ENCODE measurements around the gene LEF1. TPM values are rescaled to one million over a fixed set of nuclear protein-coding genes. Genes with fewer than 3 reads are reported as not detected.
"Not testable (repeated sequence)": the region's sequence is repeated elsewhere in the genome, so short reads cannot be mapped to it uniquely, and the experiment has no call there.

The LEF1 gene
- total RNA-seq, 2 experiments from 2014 or later: 67.4 to 68.2 TPM

- no peak overlapping the region for H3K27ac Mint-ChIP-seq
- no peak for DNase-seq
- ChIA-PET CTCF (interaction anchor here (0.6 to 1.2 kb wide), 3 partner anchors 14 to 178 kb away, joined by 3 to 7 read pairs (median 3); no protein-coding TSS in a partner anchor), POLR2A (interaction anchor here (0.9 kb wide), 1 partner anchor 30 kb away, joined by 3 read pairs; no protein-coding TSS in a partner anchor)
- peaks cover 7% of the 10 kb centered on the region for H3K36me3 Mint-ChIP-seq (ENCODE audit: low read depth)
- H3K4me3 Mint-ChIP-seq: no peak overlapping the region
- H3K27me3 Mint-ChIP-seq: no peaks in the 10 kb centered on the region
- H3K4me1 Mint-ChIP-seq: peaks cover 3% of the 10 kb centered on the region
- H3K9me3 Mint-ChIP-seq: no peaks in the 10 kb centered on the region
Observed at GRCh38 chr4:108060164-108060563, 108.6 kb downstream of the LEF1 start.

- Mint-ChIP-seq H3K27ac (no peak overlapping the region), H3K36me3 (ENCODE audit: low read depth) (peaks cover 11% of the 10 kb centered on the region), H3K9me3 (no peaks in the 10 kb centered on the region)
Observed at GRCh38 chr4:108058685-108059440, 109.9 kb downstream of the LEF1 start.

DNA sequence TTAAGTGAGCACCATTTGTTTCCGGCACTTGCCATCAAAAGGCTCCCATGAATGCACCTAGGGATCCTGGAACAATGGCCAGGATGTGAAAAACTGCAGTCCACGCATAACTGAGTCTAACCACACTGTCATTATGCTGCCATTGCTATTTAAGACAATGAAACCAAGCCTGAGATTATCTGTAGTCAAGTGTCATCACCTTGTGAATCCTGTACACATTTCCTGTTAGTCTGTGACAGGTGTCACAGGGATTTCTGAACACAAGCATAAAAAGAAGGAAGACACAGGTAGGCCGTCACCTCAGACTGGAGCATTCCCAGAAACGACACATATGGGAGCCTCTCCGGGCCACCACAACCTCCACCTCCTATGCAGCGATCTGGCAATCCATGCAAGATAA is 112.3 kb downstream of the LEF1 start:
- no peak overlapping the region for H3K4me3 Mint-ChIP-seq
- H3K36me3 Mint-ChIP-seq (ENCODE audit: low read depth): peaks cover 20% of the 10 kb centered on the region
- ChIA-PET POLR2A (interaction anchor here (1.3 kb wide), 1 partner anchor 64 kb away, joined by 3 read pairs; no protein-coding TSS in a partner anchor), CTCF (interaction anchor here (1.6 to 1.7 kb wide), 2 partner anchors 8 to 37 kb away, joined by 4 to 5 read pairs; no protein-coding TSS in a partner anchor)
- no peak overlapping the region for H3K27ac Mint-ChIP-seq
- no peak for DNase-seq
- H3K9me3 Mint-ChIP-seq: no peaks in the 10 kb centered on the region
- H3K4me1 Mint-ChIP-seq: peaks cover 15% of the 10 kb centered on the region
- H3K27me3 Mint-ChIP-seq: no peaks in the 10 kb centered on the region

More at GRCh38 chr4:108058685-108059440, 109.9 kb downstream of the LEF1 start:
- Mint-ChIP-seq H3K4me1 (peaks cover 2% of the 10 kb centered on the region), H3K27me3 (no peaks in the 10 kb centered on the region), H3K4me3 (no peak overlapping the region)
- DNase-seq: no peak
- POLR2A ChIA-PET: interaction anchor here (0.9 kb wide), 1 partner anchor 29 kb away, joined by 3 read pairs; no protein-coding TSS in a partner anchor
- CTCF ChIA-PET: interaction anchor here (0.6 to 1.4 kb wide), 2 partner anchors 114 to 514 kb away, joined by 3 to 7 read pairs; no protein-coding TSS in a partner anchor

DNA sequence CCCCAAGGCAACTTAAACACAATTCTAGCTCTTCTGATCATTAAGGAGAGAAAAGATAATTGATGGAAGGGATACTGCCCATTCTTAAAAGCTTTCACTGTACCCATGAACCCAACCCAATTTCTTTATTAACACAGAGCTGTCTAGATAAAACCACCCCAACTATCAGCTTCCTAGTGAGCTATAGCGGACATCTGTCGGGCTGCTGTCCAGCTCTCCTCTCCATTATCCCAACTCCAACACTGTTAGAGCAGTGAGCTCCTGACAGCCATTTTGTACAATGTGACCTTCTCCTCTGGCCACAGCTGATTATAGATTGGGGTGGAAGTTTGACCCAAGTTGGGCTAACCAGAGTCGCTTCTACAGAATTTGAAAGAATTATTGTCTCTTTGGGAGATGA is 112.9 kb downstream of the LEF1 start:
- ChIA-PET CTCF (interaction anchor here (1.3 to 1.7 kb wide), 2 partner anchors 25 to 37 kb away, joined by 3 to 5 read pairs; no protein-coding TSS in a partner anchor), POLR2A (interaction anchor here (0.5 to 1.3 kb wide), 2 partner anchors 64 to 1081 kb away, joined by 3 read pairs; no protein-coding TSS in a partner anchor)
- peaks cover 17% of the 10 kb centered on the region for H3K4me1 Mint-ChIP-seq
- H3K4me3 Mint-ChIP-seq: no peak overlapping the region
- no peaks in the 10 kb centered on the region for H3K27me3 Mint-ChIP-seq
- no peak for DNase-seq
- no peak overlapping the region for H3K27ac Mint-ChIP-seq
- H3K36me3 Mint-ChIP-seq (ENCODE audit: low read depth): peaks cover 24% of the 10 kb centered on the region
- no peaks in the 10 kb centered on the region for H3K9me3 Mint-ChIP-seq

DNA sequence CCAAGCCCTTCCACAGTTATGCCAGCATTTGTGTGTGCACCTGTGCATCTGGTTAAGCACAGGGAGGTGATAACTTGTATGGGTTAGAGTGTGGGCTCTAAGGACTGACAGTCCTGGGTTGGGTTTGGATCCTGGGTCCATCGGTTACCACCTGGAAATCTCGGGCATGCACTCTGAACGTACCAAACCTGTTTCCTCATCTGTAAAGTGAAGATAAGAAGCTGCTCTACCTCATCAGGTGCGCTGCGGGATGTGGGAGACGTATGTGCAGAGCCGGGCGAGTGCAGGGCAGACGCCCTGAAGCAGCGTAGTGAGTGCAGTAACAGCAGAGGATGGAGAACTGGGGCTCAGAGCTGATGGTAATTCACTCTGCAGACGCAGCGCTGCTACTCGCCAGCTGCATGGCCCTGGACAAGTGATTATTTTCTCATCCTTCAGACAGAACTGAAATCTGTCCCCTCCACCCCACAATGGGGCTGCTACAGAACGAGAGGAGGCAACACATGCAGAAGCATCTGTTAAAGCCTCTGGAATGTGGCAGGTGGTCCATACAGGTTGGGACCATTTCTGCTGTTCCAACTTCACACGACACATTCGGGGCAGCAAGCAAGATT is 114.6 kb downstream of the LEF1 start:
- ChIA-PET CTCF (no interaction called here), POLR2A (no interaction called here)
- H3K9me3 Mint-ChIP-seq: no peaks in the 10 kb centered on the region
- H3K36me3 Mint-ChIP-seq (ENCODE audit: low read depth): peaks cover 34% of the 10 kb centered on the region
- peaks cover 33% of the 10 kb centered on the region for H3K4me1 Mint-ChIP-seq
- no peaks in the 10 kb centered on the region for H3K27me3 Mint-ChIP-seq
- no peak overlapping the region for H3K27ac Mint-ChIP-seq
- no peak overlapping the region for H3K4me3 Mint-ChIP-seq
- no peak for DNase-seq

DNA sequence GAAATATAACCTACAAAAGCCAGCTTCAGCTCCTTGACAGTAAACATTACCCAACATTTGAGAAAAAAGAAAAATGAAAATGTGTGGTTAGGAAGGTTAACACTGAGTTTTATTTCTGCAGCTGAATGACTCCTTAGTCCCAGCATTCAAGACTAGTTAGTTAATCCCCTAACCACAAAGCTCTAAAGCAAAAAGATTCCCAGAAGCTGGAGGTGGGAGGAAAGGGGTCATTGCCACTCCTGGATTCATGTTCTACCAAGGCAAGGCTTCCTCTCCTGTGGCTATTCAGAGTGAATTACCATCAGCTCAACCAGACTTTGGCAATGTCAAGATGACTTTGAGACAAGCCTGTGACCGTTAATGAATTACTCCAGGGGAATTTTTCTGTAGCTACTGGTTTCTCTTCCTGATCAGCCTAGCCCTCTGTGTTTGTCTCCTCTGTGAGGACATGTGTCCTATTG is 115.5 kb downstream of the LEF1 start:
- POLR2A ChIA-PET: no interaction called here
- Mint-ChIP-seq H3K36me3 (ENCODE audit: low read depth) (peaks cover 43% of the 10 kb centered on the region), H3K4me1 (peaks cover 38% of the 10 kb centered on the region), H3K4me3 (no peak overlapping the region), H3K27me3 (no peaks in the 10 kb centered on the region), H3K9me3 (no peaks in the 10 kb centered on the region), H3K27ac (no peak overlapping the region)
- CTCF ChIA-PET: interaction anchor here (0.9 kb wide), 1 partner anchor 34 kb away, joined by 3 read pairs; no protein-coding TSS in a partner anchor
- DNase-seq: no peak

GRCh38 chr4:108052558-108053120 is 116.1 kb downstream of the LEF1 start:
- no peaks in the 10 kb centered on the region for H3K9me3 Mint-ChIP-seq
- DNase-seq: no peak
- H3K36me3 Mint-ChIP-seq (ENCODE audit: low read depth): peaks cover 46% of the 10 kb centered on the region
- POLR2A ChIA-PET: interaction anchor here (0.8 kb wide), 1 partner anchor 8 kb away, joined by 3 read pairs; no protein-coding TSS in a partner anchor
- no peaks in the 10 kb centered on the region for H3K27me3 Mint-ChIP-seq
- peaks cover 38% of the 10 kb centered on the region for H3K4me1 Mint-ChIP-seq
- H3K4me3 Mint-ChIP-seq: no peak overlapping the region
- H3K27ac Mint-ChIP-seq: peak overlapping the region; percentile 42
- CTCF ChIA-PET: interaction anchor here (0.9 kb wide), 1 partner anchor 34 kb away, joined by 3 read pairs; no protein-coding TSS in a partner anchor

DNA sequence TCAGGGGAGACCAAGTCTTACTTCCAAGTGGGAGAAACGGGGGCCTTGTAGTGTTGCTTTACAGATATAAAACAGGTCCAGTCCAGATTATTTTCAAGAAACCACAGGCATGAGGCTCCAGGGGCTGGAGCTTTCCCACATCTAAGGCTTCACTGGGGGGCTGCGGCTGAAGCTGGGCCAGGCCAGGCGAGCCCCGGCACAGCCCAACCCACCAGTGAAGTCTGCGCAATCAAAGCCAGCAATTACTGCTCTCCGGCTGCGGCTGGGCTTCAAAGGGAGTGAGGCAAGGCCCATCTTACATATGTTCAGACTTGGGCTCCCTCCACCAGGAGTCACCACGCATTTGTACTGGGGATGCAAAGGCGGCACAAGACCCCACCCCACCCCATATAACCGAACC is 117.4 kb downstream of the LEF1 start:
- no peaks in the 10 kb centered on the region for H3K27me3 Mint-ChIP-seq
- H3K4me3 Mint-ChIP-seq: no peak overlapping the region
- no peaks in the 10 kb centered on the region for H3K9me3 Mint-ChIP-seq
- CTCF ChIA-PET: no interaction called here
- peaks cover 52% of the 10 kb centered on the region for H3K36me3 Mint-ChIP-seq (ENCODE audit: low read depth)
- H3K4me1 Mint-ChIP-seq: peaks cover 38% of the 10 kb centered on the region
- DNase-seq: no peak
- POLR2A ChIA-PET: no interaction called here
- no peak overlapping the region for H3K27ac Mint-ChIP-seq

DNA sequence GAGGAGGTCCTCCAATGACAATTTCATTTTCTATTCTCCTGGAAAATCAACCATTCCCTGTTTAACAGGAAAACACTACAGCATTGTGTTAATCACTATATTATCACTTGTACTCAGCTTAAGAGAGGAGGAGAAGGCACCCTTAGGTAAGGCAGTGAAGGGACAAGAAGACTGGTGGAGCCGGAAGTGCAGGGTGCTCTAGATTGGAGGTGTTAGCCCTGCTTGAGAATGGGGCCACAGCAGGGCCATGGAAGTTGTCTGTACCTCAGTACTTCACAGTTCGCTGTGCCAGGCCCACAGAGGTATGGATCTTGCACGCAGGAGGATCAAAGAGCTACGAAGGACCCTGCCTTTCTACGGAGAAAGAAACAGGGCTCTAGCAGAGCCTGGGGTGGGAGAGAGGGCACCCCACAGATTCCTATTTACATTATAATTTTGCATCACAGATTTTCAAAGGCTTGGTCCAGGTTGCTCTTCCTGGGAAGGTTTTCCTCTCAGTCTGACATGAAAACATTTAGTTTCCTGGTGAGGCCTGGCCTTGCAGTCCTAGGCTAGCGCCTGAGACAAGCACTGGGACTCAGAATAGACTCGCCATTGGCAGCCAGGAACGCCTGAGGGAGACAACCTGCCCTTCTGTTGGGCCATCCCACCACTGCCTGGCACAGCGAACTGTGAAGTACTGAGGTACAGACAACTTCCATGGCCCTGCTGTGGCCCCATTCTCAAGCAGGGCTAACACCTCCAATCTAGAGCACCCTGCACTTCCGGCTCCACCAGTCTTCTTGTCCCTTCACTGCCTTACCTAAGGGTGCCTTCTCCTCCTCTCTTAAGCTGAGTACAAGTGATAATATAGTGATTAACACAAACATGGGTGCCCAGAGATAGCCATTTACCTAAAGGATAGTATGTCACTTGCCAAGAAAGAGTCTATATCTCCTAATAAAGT is 118.3 kb downstream of the LEF1 start:
- DNase-seq, H3K27me3 Mint-ChIP-seq, H3K9me3 Mint-ChIP-seq, CTCF ChIA-PET: not testable (repeated sequence)
- Mint-ChIP-seq H3K4me3 (peak overlapping the region; percentile 82), H3K27ac (peak overlapping the region; percentile 88), H3K36me3 (ENCODE audit: low read depth) (peaks cover 56% of the 10 kb centered on the region), H3K4me1 (peaks cover 38% of the 10 kb centered on the region)
- POLR2A ChIA-PET: interaction anchor here (0.9 to 1.5 kb wide), 2 partner anchors 18 to 109 kb away, joined by 3 read pairs; no protein-coding TSS in a partner anchor

- ChIA-PET POLR2A (interaction anchor here (0.9 to 1.5 kb wide), 3 partner anchors 19 to 110 kb away, joined by 3 read pairs; no protein-coding TSS in a partner anchor), CTCF (no interaction called here)
- DNase-seq: peak; percentile 46
- Mint-ChIP-seq H3K27me3 (no peaks in the 10 kb centered on the region), H3K36me3 (ENCODE audit: low read depth) (peaks cover 56% of the 10 kb centered on the region), H3K4me3 (peak overlapping the region; percentile 82), H3K4me1 (peaks cover 38% of the 10 kb centered on the region), H3K9me3 (no peaks in the 10 kb centered on the region), H3K27ac (peak overlapping the region; percentile 88)
Observed at GRCh38 chr4:108049406-108049805, 119.3 kb downstream of the LEF1 start.

- H3K9me3 Mint-ChIP-seq: no peaks in the 10 kb centered on the region
- peaks cover 53% of the 10 kb centered on the region for H3K36me3 Mint-ChIP-seq (ENCODE audit: low read depth)
- peak overlapping the region; percentile 88 for H3K27ac Mint-ChIP-seq
- peaks cover 36% of the 10 kb centered on the region for H3K4me1 Mint-ChIP-seq
- DNase-seq: no peak
- CTCF ChIA-PET: interaction anchor here (1.7 kb wide), 1 partner anchor 8 kb away, joined by 4 read pairs; no protein-coding TSS in a partner anchor
- H3K27me3 Mint-ChIP-seq: no peaks in the 10 kb centered on the region
- peak overlapping the region; percentile 82 for H3K4me3 Mint-ChIP-seq
- POLR2A ChIA-PET: interaction anchor here (1.2 kb wide), 1 partner anchor 58 kb away, joined by 3 read pairs; no protein-coding TSS in a partner anchor
Observed at GRCh38 chr4:108048997-108049396, 119.7 kb downstream of the LEF1 start.

DNA sequence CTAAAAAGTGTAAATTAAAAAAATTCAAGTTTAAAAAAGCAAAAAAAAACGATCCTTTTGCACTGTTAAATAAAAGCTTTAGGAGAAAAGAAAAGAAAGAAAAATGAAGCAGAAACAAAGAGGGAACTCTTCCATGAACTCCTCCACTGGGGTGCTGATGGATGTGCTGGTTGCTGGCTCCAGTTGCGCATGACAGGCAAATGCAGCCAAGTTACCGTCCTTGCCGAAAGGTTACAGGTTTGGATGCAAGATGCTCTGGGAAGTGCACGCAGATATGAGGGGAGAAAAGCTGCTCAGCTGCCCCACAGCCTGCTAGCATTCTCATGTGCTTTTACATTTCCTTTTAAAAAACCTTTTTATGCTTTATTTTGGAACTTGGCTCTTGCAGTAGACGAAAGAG is 120.6 kb downstream of the LEF1 start:
- Mint-ChIP-seq H3K27me3 (no peaks in the 10 kb centered on the region), H3K4me1 (peaks cover 32% of the 10 kb centered on the region), H3K9me3 (no peaks in the 10 kb centered on the region), H3K36me3 (ENCODE audit: low read depth) (peaks cover 48% of the 10 kb centered on the region), H3K4me3 (no peak overlapping the region), H3K27ac (no peak overlapping the region)
- CTCF ChIA-PET: interaction anchor here (0.9 to 1.7 kb wide), 2 partner anchors 9 to 16 kb away, joined by 3 to 4 read pairs; no protein-coding TSS in a partner anchor
- no peak for DNase-seq
- POLR2A ChIA-PET: interaction anchor here (0.8 to 1.2 kb wide), 2 partner anchors 12 to 57 kb away, joined by 3 to 4 read pairs; no protein-coding TSS in a partner anchor

Data from activated CD4-positive, alpha-beta memory T cell treated with anti-CD3 and anti-CD28 coated beads, Interleukin-2, amount 10 ng/mL, durations not matched to agents 7 days and 5 days (primary cell).